Epithelial cell of esophagus (primary cell): ENCODE results near the gene DOLK.

Experiments used
- DNase-seq: peaks from one replicate; pipeline ENCODE4 v3.0.0; 2010; ENCODE audit warnings: low read depth
- H3K4me3 ChIP-seq: 2 replicates; pipeline ENCODE4 v1.5.1; 2011; ENCODE audit warnings: mild to moderate bottlenecking, low read length, control low read depth
- TF ChIP-seq, protein P1 (sequence below): IDR thresholded peaks from 2 replicates; pipeline ENCODE4 v1.5.1; 2011; ENCODE audit warnings: low read depth, mild to moderate bottlenecking, low read length, control low read depth, inconsistent platforms; ENCODE audit not compliant: insufficient read depth; ENCODE audit errors: missing control alignments

DOLK gene

GRCh38 chr9:128898845-128899565, 48.4 kb downstream of the DOLK start:
- H3K4me3 ChIP-seq, result no peak overlapping the region
- TF ChIP-seq, protein P1, sequence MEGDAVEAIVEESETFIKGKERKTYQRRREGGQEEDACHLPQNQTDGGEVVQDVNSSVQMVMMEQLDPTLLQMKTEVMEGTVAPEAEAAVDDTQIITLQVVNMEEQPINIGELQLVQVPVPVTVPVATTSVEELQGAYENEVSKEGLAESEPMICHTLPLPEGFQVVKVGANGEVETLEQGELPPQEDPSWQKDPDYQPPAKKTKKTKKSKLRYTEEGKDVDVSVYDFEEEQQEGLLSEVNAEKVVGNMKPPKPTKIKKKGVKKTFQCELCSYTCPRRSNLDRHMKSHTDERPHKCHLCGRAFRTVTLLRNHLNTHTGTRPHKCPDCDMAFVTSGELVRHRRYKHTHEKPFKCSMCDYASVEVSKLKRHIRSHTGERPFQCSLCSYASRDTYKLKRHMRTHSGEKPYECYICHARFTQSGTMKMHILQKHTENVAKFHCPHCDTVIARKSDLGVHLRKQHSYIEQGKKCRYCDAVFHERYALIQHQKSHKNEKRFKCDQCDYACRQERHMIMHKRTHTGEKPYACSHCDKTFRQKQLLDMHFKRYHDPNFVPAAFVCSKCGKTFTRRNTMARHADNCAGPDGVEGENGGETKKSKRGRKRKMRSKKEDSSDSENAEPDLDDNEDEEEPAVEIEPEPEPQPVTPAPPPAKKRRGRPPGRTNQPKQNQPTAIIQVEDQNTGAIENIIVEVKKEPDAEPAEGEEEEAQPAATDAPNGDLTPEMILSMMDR, result no peak
- DNase-seq, result no peak

DNA sequence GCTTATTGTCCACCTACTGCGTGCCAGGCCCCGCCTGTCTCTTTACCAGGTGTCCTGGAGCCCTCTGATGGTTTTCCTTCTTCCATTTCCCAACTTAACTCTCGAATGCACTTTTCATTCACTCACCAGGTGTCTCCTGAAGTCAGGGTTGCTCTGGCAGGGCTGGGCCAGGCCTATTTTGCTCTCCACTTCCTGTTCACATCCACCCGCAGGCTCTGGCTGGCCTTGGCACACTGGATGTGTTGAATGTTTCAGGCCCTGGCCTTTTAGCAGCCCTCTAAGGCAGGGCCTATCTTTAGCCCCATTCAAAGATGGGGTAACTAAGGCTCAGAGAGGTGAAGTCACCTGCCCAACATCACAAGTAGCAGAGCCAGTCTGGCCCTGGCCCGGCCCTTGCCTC, 49.0 kb downstream of the DOLK start:
- H3K4me3 ChIP-seq, result no peak overlapping the region
- no peak for DNase-seq
- TF ChIP-seq, protein P1, result no peak

DNA sequence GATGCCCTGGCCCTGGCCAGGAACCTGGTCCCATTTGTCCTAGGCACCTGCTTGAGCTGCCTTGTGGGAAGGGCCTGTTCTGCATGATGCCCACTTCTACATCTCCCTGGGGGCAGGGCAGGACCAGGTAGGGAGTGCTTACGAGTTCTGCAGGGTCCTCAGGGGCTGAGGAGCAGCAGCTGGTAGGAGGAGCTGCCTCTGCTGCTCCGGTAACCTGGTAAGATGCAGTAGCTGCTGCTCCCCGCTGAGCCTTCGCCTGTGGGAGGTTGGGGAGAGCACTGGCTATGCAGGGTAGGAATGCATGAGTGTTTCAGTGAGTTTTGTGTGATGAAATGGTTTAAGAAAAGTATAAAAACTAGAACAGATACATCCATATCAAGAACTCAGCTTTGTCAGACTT, 51.8 kb downstream of the DOLK start:
- TF ChIP-seq, protein P1, result no peak
- DNase-seq, result no peak
- no peak overlapping the region for H3K4me3 ChIP-seq
